Activated CD8-positive, alpha-beta T cell treated with anti-CD3 and anti-CD28 coated beads for 36 hours (primary cell): ENCODE data around the gene PDSS2. TPM values are rescaled to one million over a fixed set of nuclear protein-coding genes. Genes with fewer than 3 reads are reported as not detected.
A peak's percentile ranks its signal among the peaks of the same experiment; 100 is the strongest.
"Not testable (repeated sequence)": the region's sequence is repeated elsewhere in the genome, so short reads cannot be mapped to it uniquely, and the experiment has no call there.

ENCODE experiments used
- ATAC-seq: fragments of 200-7000 bp; cut with Tn5 transposase; one replicate; pipeline ENCODE4 v1.10.0; 2021; ENCODE audit warnings: mild to moderate bottlenecking, moderate library complexity
- CTCF ChIA-PET: fragments of 350-600 bp; sonication (Branson Sonifier 250); formaldehyde crosslinking; loops from one replicate; lab custom pipeline; 2021; ENCODE audit warnings: antibody characterized with exemption; lab: Charles Lee
- POLR2A ChIA-PET: fragments of 350-600 bp; sonication (Branson Sonifier 250); formaldehyde crosslinking; loops from one replicate; lab custom pipeline; 2021; ENCODE audit warnings: antibody characterized with exemption; lab: Charles Lee
- DNase-seq: peaks from one replicate; pipeline ENCODE4 v3.0.0-alpha.2; 2020
- H3K27ac Mint-ChIP-seq: one replicate; pipeline ENCODE4 v1.8.0; 2021; ENCODE audit warnings: mild to moderate bottlenecking, mixed read lengths
- H3K27me3 Mint-ChIP-seq: one replicate; pipeline ENCODE4 v1.8.0; 2021; ENCODE audit warnings: mixed read lengths
- H3K36me3 Mint-ChIP-seq: one replicate; pipeline ENCODE4 v1.8.0; 2021; ENCODE audit warnings: low read depth, mixed read lengths
- H3K4me1 Mint-ChIP-seq: one replicate; pipeline ENCODE4 v1.8.0; 2021; ENCODE audit warnings: low read depth, mixed read lengths
- H3K4me3 Mint-ChIP-seq: one replicate; pipeline ENCODE4 v1.8.0; 2021; ENCODE audit warnings: mild to moderate bottlenecking, moderate library complexity, mixed read lengths
- H3K9me3 Mint-ChIP-seq: one replicate; pipeline ENCODE4 v1.8.0; 2021; ENCODE audit warnings: mixed read lengths
- CTCF ChIP-seq: fragments of 200-600 bp; IDR thresholded peaks from one replicate; pipeline ENCODE4 v1.8.0; 2022; ENCODE audit warnings: antibody characterized with exemption, mild to moderate bottlenecking
- intact Hi-C: fragments of 100-400 bp; cut with micrococcal nuclease; formaldehyde crosslinking; loops from one replicate; pipeline ENCODE4 v1.10.0; 2022
- total RNA-seq, 2 experiments: library from RNA; stranded (reverse); gene quantifications; one replicate each; pipeline ENCODE4 v1.2.3, GENCODE V29; 2021

Gene PDSS2
- total RNA-seq, 2 experiments from 2014 or later, result 13.2 to 14.8 TPM

GRCh38 chr6:107488174-107488874, 29.0 kb upstream of the PDSS2 start:
- Mint-ChIP-seq H3K9me3 (no peaks in the 10 kb centered on the region), H3K4me3 (peak overlapping the region; percentile 76), H3K36me3 (no peaks in the 10 kb centered on the region), H3K4me1 (peaks cover 15% of the 10 kb centered on the region), H3K27me3 (peaks cover 34% of the 10 kb centered on the region), H3K27ac (peak overlapping the region; percentile 39)
- TF ChIP-seq CTCF, result no peak
- ChIA-PET POLR2A (interaction anchor here (1.2 to 2.6 kb wide), 2 partner anchors 15 to 29 kb away, joined by 3 to 11 read pairs; partner anchors contain the start of gene PDSS2), CTCF (interaction anchor here (1.2 to 1.7 kb wide), 8 partner anchors 26 to 225 kb away, joined by 3 to 8 read pairs (median 4); partner anchors contain the start of gene PDSS2)
- intact Hi-C loops, result no loop called here
- ATAC-seq, result no peak
- no peak for DNase-seq

- ATAC-seq, result no peak
- Mint-ChIP-seq H3K4me3 (no peak overlapping the region), H3K36me3 (no peaks in the 10 kb centered on the region), H3K9me3 (no peaks in the 10 kb centered on the region), H3K27me3 (peaks cover 48% of the 10 kb centered on the region), H3K4me1 (peaks cover 11% of the 10 kb centered on the region), H3K27ac (no peak overlapping the region)
- intact Hi-C loops, result no loop called here
- CTCF ChIA-PET, result no interaction called here
- no peak for TF ChIP-seq CTCF
- no peak for DNase-seq
- POLR2A ChIA-PET, result no interaction called here
Observed at GRCh38 chr6:107485157-107485556, 25.8 kb upstream of the PDSS2 start.

- ChIA-PET CTCF (no interaction called here), POLR2A (no interaction called here)
- ATAC-seq (no peak), DNase-seq (no peak)
- Mint-ChIP-seq H3K36me3 (no peaks in the 10 kb centered on the region), H3K4me3 (no peak overlapping the region), H3K27ac (no peak overlapping the region), H3K4me1 (no peaks in the 10 kb centered on the region), H3K9me3 (no peaks in the 10 kb centered on the region), H3K27me3 (peaks cover 19% of the 10 kb centered on the region)
- TF ChIP-seq CTCF, result no peak
- intact Hi-C loops, result no loop called here
Observed at GRCh38 chr6:107479089-107479690, 19.8 kb upstream of the PDSS2 start.

GRCh38 chr6:107475826-107476225, 16.5 kb upstream of the PDSS2 start:
- DNase-seq, CTCF ChIA-PET, H3K9me3 Mint-ChIP-seq, POLR2A ChIA-PET, intact Hi-C loops, H3K27ac Mint-ChIP-seq, ATAC-seq, H3K4me1 Mint-ChIP-seq, H3K4me3 Mint-ChIP-seq, H3K36me3 Mint-ChIP-seq: not testable (repeated sequence)
- peaks cover 12% of the 10 kb centered on the region for H3K27me3 Mint-ChIP-seq

GRCh38 chr6:107475360-107475759, 16.0 kb upstream of the PDSS2 start:
- H3K27ac Mint-ChIP-seq, H3K36me3 Mint-ChIP-seq, ATAC-seq, CTCF ChIA-PET, DNase-seq, POLR2A ChIA-PET, H3K27me3 Mint-ChIP-seq, intact Hi-C loops, H3K9me3 Mint-ChIP-seq, H3K4me1 Mint-ChIP-seq, H3K4me3 Mint-ChIP-seq: not testable (repeated sequence)

GRCh38 chr6:107473660-107474059, 14.3 kb upstream of the PDSS2 start:
- no peak overlapping the region for H3K27ac Mint-ChIP-seq
- no peaks in the 10 kb centered on the region for H3K36me3 Mint-ChIP-seq
- no peaks in the 10 kb centered on the region for H3K9me3 Mint-ChIP-seq
- H3K4me3 Mint-ChIP-seq, result no peak overlapping the region
- intact Hi-C loops, result no loop called here
- TF ChIP-seq CTCF, result no peak
- no peaks in the 10 kb centered on the region for H3K4me1 Mint-ChIP-seq
- DNase-seq (no peak), ATAC-seq (no peak)
- peaks cover 7% of the 10 kb centered on the region for H3K27me3 Mint-ChIP-seq
- POLR2A ChIA-PET, result interaction anchor here (1.5 kb wide), 1 partner anchor 10 kb away, joined by 4 read pairs; no protein-coding TSS in a partner anchor
- CTCF ChIA-PET, result interaction anchor here (1.7 kb wide), 1 partner anchor 13 kb away, joined by 5 read pairs; no protein-coding TSS in a partner anchor
